Stomach (tissue), 4 donors: ENCODE measurements around the gene ARHGAP12.

Experiments used
- EP300 ChIP-seq: sonication (generic); formaldehyde crosslinking; IDR thresholded peaks from one replicate; pipeline ENCODE4 v1.6.1; 2017; ENCODE audit warnings: antibody characterized with exemption
- POLR2A ChIP-seq, 4 donors: fragments of 450-650 bp; IDR thresholded peaks; one replicate each; pipeline ENCODE4 v1.6.1; 2016; ENCODE audit warnings: antibody characterized with exemption in 4 of 4, control low read depth in 2 of 4, mild to moderate bottlenecking in 1 of 4, moderate library complexity in 1 of 4
- POLR2AphosphoS5 ChIP-seq, 3 donors: sonication (generic); formaldehyde crosslinking; IDR thresholded peaks; one replicate each; pipeline ENCODE4 v1.6.1; 2016; ENCODE audit warnings: antibody characterized with exemption in 3 of 3
- TF ChIP-seq, protein P1 (sequence below), 7 experiments: fragments of 450-650 bp in 4 of 7; fragments of 200-600 bp in 3 of 7; sonication (generic) in 3 of 7; IDR thresholded peaks; one replicate each; pipeline ENCODE4 v1.5.1; 2016 to 2019; ENCODE audit warnings: antibody characterized with exemption in 7 of 7, control low read depth in 2 of 7, mild to moderate bottlenecking in 1 of 7

GRCh38 chr10:31773749-31774298 lies 154.8 kb downstream of the ARHGAP12 start:
- TF ChIP-seq POLR2A (IDR thresholded peaks at IDR 0.05) (no peak), EP300 (no peak), POLR2AphosphoS5 (IDR thresholded peaks at IDR 0.05) (no peak)
- TF ChIP-seq, protein P1, sequence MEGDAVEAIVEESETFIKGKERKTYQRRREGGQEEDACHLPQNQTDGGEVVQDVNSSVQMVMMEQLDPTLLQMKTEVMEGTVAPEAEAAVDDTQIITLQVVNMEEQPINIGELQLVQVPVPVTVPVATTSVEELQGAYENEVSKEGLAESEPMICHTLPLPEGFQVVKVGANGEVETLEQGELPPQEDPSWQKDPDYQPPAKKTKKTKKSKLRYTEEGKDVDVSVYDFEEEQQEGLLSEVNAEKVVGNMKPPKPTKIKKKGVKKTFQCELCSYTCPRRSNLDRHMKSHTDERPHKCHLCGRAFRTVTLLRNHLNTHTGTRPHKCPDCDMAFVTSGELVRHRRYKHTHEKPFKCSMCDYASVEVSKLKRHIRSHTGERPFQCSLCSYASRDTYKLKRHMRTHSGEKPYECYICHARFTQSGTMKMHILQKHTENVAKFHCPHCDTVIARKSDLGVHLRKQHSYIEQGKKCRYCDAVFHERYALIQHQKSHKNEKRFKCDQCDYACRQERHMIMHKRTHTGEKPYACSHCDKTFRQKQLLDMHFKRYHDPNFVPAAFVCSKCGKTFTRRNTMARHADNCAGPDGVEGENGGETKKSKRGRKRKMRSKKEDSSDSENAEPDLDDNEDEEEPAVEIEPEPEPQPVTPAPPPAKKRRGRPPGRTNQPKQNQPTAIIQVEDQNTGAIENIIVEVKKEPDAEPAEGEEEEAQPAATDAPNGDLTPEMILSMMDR (IDR thresholded peaks at IDR 0.05), result no peak
